Central memory CD8-positive, alpha-beta T cell (primary cell): Measurements from ENCODE around the gene KLRC3.
"Not testable (repeated sequence)": the region's sequence is repeated elsewhere in the genome, so short reads cannot be mapped to it uniquely, and the experiment has no call there.

Source experiments
- ATAC-seq: fragments of 150-1000 bp; cut with Tn5 transposase; replicated peaks from 2 replicates; pipeline ENCODE4 v1.10.0; 2022; ENCODE audit warnings: mild to moderate bottlenecking, moderate FRiP score, moderate number of reproducible peaks; ENCODE audit not compliant: poor library complexity, severe bottlenecking; ENCODE audit errors: extremely low read depth
- DNase-seq, 2 donors: peaks; one replicate each; pipeline ENCODE4 v3.0.0; 2021; ENCODE audit warnings: low spot score in 2 of 2
- H3K27ac Mint-ChIP-seq: one replicate; pipeline ENCODE4 v1.8.0; 2022; ENCODE audit warnings: low read depth, mild to moderate bottlenecking, moderate library complexity, mixed read lengths
- H3K27me3 Mint-ChIP-seq: one replicate; pipeline ENCODE4 v1.8.0; 2022; ENCODE audit warnings: mixed read lengths
- H3K36me3 Mint-ChIP-seq: one replicate; pipeline ENCODE4 v1.8.0; 2022; ENCODE audit warnings: mild to moderate bottlenecking, moderate library complexity, mixed read lengths; ENCODE audit not compliant: insufficient read depth
- H3K4me1 Mint-ChIP-seq: one replicate; pipeline ENCODE4 v1.8.0; 2022; ENCODE audit warnings: mixed read lengths
- H3K4me3 Mint-ChIP-seq: one replicate; pipeline ENCODE4 v1.8.0; 2022; ENCODE audit warnings: mild to moderate bottlenecking, moderate library complexity, mixed read lengths
- H3K9me3 Mint-ChIP-seq: one replicate; pipeline ENCODE4 v1.8.0; 2022; ENCODE audit warnings: mixed read lengths

KLRC3 gene

DNA sequence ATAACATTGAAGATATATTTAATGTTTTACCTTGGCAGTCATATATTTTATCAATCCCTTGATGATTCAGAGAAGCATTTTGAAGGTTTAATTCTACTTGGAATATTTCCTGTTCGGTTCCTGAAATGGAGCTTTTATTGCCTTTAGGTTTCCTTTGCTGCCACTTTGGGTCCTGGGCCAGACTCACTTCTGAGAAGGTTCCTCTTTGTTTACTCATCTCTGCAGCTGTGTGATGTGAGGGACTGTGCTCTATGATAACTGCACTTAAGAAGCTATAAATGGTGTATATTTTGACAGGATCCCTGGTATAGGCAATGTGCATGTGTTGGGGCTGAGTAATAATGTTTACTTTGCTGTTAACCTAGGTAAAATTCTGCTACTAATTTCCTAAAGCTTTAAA is at the start of gene KLRC3:
Gene KLRC3 (minus strand): TSS at position 262 of the 400 bp plus-strand sequence. CDS start 45 bp downstream, at position 217.
- not testable (repeated sequence) for H3K9me3 Mint-ChIP-seq, H3K27ac Mint-ChIP-seq, H3K27me3 Mint-ChIP-seq, H3K36me3 Mint-ChIP-seq, H3K4me1 Mint-ChIP-seq, DNase-seq, ATAC-seq
- peak within 1 kb of the TSS; percentile 57 for H3K4me3 Mint-ChIP-seq

DNA sequence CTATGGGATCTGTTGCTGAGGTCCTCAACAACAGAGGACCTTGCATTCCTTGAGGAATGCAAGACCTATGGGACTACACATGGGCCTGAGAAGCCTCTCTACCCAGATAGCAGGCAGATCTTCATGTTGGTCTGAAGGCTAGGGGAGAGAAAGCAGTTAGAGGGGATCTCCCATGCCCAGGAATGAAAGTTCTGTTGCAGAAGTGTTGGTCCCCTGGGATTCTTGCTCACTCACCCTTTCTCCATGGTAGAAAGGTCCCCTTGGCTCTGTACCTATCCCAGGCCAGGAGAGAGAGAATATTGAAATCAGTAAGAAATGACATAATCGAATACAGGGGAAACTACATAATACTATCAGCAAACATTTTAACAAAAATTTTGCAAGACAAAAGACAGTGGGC is 49.3 kb upstream of the KLRC3 start:
- H3K9me3 Mint-ChIP-seq, result no peaks in the 10 kb centered on the region
- H3K4me3 Mint-ChIP-seq, result no peak overlapping the region
- DNase-seq (no peak), ATAC-seq (no peak)
- H3K27ac Mint-ChIP-seq, result no peak overlapping the region
- no peaks in the 10 kb centered on the region for H3K36me3 Mint-ChIP-seq
- no peaks in the 10 kb centered on the region for H3K27me3 Mint-ChIP-seq
- no peaks in the 10 kb centered on the region for H3K4me1 Mint-ChIP-seq

DNA sequence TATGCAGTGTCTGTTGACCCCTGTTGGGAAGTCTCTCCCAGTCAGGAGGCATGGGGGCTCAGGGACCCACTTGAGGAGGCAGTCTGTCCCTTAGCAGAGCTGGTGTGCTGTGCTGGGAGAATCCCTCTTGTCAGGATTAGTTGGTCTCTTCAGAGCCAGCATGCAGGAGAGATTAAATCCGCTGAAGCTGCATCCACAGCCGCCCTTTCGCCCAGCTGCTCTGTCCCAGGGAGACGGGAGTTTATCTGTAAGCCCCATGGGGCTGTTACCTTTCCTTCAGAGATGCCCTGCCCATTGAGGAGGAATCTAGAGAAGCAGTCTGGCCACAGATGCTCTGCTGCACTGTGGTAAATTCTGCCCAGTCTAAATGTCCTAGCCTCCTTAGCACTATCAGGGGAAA is 45.9 kb upstream of the KLRC3 start:
- Mint-ChIP-seq H3K9me3 (peaks cover 16% of the 10 kb centered on the region), H3K36me3 (no peaks in the 10 kb centered on the region), H3K4me1 (no peaks in the 10 kb centered on the region), H3K27ac (no peak overlapping the region), H3K27me3 (no peaks in the 10 kb centered on the region), H3K4me3 (no peak overlapping the region)
- ATAC-seq (no peak), DNase-seq (no peak)

DNA sequence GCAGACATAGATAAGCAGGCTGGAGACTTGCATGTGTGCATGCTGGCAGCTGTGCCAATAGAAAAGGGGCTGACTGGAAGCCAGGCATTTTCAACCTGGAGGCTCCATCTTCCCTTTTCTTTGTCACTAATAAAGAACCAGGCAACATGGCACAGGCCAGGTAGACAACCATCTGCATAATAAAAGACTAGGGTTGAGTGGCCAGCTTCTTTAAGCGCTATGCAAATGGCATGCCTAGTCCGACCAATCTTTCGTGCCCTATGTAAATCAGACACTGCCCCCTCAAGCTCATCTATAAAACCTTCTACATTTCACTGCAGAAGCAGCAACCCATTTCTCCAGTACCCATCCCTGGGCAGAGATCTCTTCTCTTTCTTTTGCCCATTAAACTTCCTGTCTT is 37.4 kb upstream of the KLRC3 start:
- H3K4me1 Mint-ChIP-seq, result peaks cover 6% of the 10 kb centered on the region
- H3K4me3 Mint-ChIP-seq, result no peak overlapping the region
- H3K36me3 Mint-ChIP-seq, result no peaks in the 10 kb centered on the region
- ATAC-seq, result no peak
- no peak for DNase-seq
- H3K9me3 Mint-ChIP-seq, result peaks cover 49% of the 10 kb centered on the region
- no peaks in the 10 kb centered on the region for H3K27me3 Mint-ChIP-seq
- no peak overlapping the region for H3K27ac Mint-ChIP-seq

DNA sequence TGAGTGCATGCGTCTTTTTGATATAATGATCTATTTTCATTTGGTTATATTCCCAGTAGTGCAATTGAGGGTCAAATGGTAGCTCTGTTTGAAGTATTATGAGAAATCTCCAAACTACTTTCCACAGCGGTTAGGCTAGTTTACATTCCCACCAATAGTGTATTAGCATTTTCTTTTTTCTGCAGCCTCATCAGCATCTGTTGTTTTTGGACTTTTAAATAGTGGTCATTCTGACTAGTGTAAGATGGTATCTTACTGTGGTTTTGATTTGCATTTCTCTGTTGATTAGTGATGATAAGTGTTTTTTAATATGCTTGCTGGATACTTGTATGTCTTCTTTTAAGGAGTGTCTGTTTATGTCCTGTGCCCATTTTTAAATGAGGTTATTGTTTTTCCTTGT is 36.5 kb upstream of the KLRC3 start:
- H3K9me3 Mint-ChIP-seq, result peaks cover 40% of the 10 kb centered on the region
- ATAC-seq (no peak), DNase-seq (no peak)
- no peak overlapping the region for H3K27ac Mint-ChIP-seq
- peaks cover 6% of the 10 kb centered on the region for H3K4me1 Mint-ChIP-seq
- no peaks in the 10 kb centered on the region for H3K27me3 Mint-ChIP-seq
- H3K4me3 Mint-ChIP-seq, result no peak overlapping the region
- H3K36me3 Mint-ChIP-seq, result no peaks in the 10 kb centered on the region

DNA sequence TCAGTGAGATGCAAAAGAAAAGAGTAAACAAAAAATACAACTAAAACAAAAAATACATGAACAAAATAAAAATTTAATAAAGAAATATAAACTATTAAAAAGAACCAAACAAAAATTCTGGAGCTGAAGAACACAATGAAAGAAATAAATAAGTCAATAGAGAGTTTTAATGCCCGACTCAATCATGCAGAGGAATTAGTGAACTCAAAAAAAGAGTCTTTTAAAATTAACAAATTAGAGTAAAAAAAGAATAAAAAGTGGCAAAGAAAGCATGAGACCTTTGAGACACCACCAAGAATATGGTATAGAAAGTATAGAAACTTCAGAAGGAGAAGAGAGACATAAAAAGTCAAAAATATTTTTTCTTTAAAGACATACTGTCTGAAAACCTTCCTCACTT is 35.4 kb upstream of the KLRC3 start:
- Mint-ChIP-seq H3K4me3 (no peak overlapping the region), H3K4me1 (peaks cover 6% of the 10 kb centered on the region), H3K27ac (no peak overlapping the region), H3K9me3 (peaks cover 36% of the 10 kb centered on the region), H3K36me3 (no peaks in the 10 kb centered on the region), H3K27me3 (no peaks in the 10 kb centered on the region)
- no peak for DNase-seq
- no peak for ATAC-seq

DNA sequence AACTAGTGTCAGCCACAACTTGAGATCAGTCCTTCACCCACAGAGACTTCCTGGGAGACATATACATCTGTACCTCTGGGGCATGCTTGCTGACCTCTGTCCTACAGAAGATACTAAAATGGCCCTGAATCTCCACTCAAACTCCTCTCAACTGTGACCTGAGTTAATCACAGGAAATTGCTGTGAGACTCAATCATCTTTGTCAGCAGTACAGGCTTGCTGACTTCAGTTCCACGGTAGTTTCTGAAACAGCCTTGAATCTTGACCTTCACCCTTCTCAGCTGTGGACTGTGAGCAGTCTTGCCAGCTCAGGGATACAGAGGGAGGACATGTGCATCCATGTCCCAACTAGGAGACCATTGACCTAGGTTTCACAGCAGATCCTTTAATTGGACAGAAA is 34.1 kb upstream of the KLRC3 start:
- Mint-ChIP-seq H3K4me3 (no peak overlapping the region), H3K9me3 (peaks cover 36% of the 10 kb centered on the region), H3K4me1 (peaks cover 6% of the 10 kb centered on the region), H3K36me3 (no peaks in the 10 kb centered on the region), H3K27ac (no peak overlapping the region), H3K27me3 (no peaks in the 10 kb centered on the region)
- DNase-seq (no peak), ATAC-seq (no peak)

DNA sequence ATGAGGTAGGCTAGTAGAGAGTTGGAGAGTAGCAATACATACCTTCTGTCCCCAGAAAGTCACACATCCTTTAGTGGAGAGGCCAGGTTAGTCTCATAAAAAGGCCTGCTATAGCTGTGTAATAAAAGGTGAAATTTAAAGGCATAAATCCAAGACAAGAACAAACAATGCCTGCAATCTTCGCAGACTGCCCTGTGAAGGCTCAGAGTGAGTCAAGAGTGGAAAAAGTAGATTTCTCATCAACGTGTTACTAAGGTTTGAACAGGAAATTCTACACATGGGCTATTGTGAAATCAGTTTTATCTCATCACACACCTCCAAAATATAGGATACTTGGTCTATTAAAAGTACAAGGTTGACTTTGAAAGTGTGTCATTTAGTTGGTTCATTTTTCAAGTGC is 32.8 kb upstream of the KLRC3 start, which contains the start of gene KLRC1:
Gene KLRC1 (minus strand): TSS at position 222 of the 400 bp plus-strand sequence. CDS start 2,221 bp downstream, outside the sequence.
- Mint-ChIP-seq H3K27ac (no peak within 1 kb of the TSS), H3K9me3 (peaks cover 27% of the 10 kb centered on the region), H3K36me3 (no peaks in the 10 kb centered on the region), H3K27me3 (no peaks in the 10 kb centered on the region), H3K4me3 (no peak within 1 kb of the TSS), H3K4me1 (peaks cover 4% of the 10 kb centered on the region)
- DNase-seq, result no peak
- ATAC-seq, result no peak

DNA sequence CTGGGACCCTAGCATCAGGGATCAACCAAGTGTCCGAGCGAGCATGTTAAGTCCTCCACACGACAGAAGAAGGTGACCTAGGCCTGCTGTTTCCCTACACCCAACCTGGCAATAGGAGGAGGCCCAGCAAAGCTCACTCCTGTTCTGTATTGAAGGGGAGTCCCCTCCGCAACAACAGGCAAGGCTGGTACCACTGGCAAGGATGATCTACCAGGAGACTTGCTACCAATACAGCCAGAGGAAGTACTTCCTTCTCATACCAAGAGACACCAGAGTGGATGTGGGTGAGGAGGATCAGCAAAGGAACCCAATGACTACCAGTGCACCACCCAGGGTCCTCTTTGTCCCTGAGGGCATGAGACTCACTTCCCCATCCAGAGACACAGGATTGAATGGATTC is 27.8 kb upstream of the KLRC3 start:
- no peaks in the 10 kb centered on the region for H3K36me3 Mint-ChIP-seq
- DNase-seq (no peak), ATAC-seq (no peak)
- no peaks in the 10 kb centered on the region for H3K27me3 Mint-ChIP-seq
- H3K4me1 Mint-ChIP-seq, result no peaks in the 10 kb centered on the region
- H3K27ac Mint-ChIP-seq, result no peak overlapping the region
- no peak overlapping the region for H3K4me3 Mint-ChIP-seq
- H3K9me3 Mint-ChIP-seq, result no peaks in the 10 kb centered on the region

DNA sequence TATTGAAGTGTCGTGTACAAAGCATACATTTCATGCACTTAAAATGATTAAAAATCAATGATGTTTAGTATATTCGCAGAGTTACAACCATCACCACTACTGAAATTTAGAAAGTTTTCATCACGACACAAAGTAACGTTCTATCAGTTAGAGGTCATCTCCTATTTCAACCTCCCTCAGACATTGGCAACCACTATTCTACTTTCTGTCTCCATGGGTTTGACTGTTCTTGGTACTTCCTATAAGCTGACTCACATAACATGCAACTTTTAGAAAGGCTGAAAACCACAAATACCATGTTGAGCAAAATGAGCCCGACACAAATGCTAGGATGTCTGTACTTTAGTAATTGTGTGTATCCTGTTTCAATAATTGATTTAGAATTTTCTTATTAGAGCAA is 25.7 kb upstream of the KLRC3 start:
- H3K4me1 Mint-ChIP-seq, H3K27me3 Mint-ChIP-seq, H3K27ac Mint-ChIP-seq, DNase-seq, H3K4me3 Mint-ChIP-seq, H3K9me3 Mint-ChIP-seq, H3K36me3 Mint-ChIP-seq: not testable (repeated sequence)
- ATAC-seq, result peak; percentile 49

DNA sequence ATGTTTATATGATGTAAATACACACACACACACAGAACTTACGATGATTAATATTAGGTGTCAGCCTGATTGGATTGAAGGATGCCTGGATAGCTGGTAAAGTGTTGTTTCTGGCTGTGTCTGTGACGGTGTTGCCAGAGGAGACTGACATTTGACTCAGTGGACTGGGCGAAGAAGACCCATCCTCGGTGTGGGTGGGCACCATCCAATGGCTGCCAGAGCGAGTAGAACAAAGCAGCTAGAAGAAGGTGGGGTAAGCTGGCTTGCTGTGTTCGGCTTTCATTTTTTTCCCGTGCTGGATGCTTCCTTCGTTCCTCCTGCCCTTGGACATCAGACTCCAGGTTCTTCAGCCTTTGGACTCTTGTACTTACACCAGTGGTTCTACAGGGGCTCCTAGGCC is 20.7 kb upstream of the KLRC3 start:
- H3K9me3 Mint-ChIP-seq, H3K36me3 Mint-ChIP-seq, H3K27ac Mint-ChIP-seq, H3K27me3 Mint-ChIP-seq, DNase-seq, ATAC-seq, H3K4me1 Mint-ChIP-seq, H3K4me3 Mint-ChIP-seq: not testable (repeated sequence)

DNA sequence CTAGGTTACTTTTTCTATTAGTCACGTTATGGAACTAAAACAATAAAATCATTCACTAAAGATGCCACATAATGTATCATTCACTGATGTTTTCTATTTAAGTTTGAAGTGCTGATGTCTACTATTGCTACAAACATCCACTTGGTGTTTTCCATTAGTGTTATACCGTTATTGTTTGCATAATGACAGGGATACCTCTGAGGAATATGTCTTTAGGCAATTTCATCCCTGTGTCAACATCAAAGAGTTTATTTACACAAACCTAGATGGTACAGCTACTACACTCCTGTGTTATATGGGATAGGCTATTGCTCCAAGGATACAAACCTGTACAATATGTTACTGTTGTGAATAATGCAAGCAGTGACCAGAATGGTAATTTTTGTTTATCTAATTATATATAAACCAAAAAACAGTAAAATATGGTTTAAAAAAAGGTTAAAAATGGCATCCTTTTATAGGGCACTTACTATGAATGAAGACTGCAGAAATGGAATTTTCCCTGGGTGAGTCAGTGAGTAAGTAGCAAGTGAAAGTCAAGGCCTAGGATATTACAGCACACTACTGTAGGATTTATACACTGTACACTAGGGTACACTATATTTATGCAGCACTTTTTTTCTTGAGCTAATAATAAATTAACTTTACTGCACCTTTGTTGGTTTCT is 19.3 kb upstream of the KLRC3 start:
- not testable (repeated sequence) for DNase-seq, H3K36me3 Mint-ChIP-seq, H3K27me3 Mint-ChIP-seq, H3K27ac Mint-ChIP-seq, H3K4me3 Mint-ChIP-seq, H3K4me1 Mint-ChIP-seq, H3K9me3 Mint-ChIP-seq, ATAC-seq

DNA sequence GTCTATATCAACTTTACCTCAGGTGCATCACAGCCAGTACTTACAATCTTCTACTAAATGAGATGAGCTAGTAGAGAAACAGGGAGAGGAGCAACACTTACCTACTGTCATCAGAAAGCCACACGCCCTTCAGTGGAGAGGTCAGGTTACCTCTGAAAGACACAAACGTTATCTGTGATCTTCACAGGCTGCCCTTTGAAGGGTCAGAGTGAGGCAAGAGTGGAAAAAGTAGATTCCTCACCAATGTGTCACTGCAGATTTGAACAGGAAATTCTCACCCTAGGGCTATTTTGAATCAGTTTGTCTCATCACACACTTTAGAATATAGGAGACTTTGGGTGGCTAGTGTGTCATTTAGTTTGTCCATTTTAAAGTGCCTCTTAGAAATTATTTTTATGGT is 17.2 kb upstream of the KLRC3 start:
- H3K36me3 Mint-ChIP-seq, ATAC-seq, H3K4me1 Mint-ChIP-seq, DNase-seq, H3K27ac Mint-ChIP-seq, H3K27me3 Mint-ChIP-seq, H3K4me3 Mint-ChIP-seq, H3K9me3 Mint-ChIP-seq: not testable (repeated sequence)
